CD4-positive, alpha-beta T cell treated with Interleukin-4 for 4 hours (primary cell): ENCODE data around the gene BMP8B.

Experiments used
- DNase-seq: peaks from one replicate; pipeline ENCODE4 v3.0.0-alpha.2; 2020

The BMP8B gene

DNA sequence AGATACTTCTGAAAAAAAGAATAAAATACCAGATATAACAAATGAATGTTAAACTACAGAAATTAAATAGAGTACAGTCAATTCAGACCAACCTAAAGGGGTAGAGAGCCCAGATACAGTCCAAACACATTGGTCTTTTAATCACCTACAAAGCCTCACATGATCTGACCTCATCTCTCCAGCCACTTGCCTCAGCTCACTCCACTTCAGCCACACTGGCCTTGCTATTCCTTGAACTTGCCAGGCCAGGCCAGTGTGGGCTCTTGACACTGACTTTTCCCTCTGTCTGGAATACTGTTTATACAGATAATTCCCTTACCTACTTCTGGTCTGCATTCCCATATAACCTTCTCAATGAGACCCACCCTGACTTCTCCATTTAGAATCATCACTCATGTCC lies 67.0 kb downstream of the BMP8B start:
- no peak for DNase-seq

GRCh38 chr1:39720094-39720999 lies 68.3 kb downstream of the BMP8B start:
- DNase-seq: peak; percentile 78

DNA sequence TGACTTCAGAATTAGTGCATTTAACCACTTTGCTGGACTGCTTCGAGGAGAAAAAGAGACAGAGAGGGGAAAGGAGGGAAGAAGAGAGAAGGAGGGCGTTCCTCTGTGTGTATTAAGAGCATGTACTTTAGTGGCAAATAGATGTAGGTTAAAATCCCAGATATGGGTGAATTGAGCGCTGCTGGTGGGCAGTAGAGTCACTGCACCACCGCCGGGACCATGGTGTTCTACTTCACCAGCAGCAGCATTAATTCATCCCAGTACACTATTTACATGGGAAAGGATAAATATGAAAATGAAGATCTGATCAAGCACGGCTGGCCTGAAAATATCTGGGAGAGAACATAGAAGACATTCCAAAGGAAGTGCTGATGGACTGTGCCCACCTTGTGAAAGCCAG lies 70.9 kb downstream of the BMP8B start:
- DNase-seq: no peak

GRCh38 chr1:39713557-39713956 lies 75.1 kb downstream of the BMP8B start:
- DNase-seq: no peak

DNA sequence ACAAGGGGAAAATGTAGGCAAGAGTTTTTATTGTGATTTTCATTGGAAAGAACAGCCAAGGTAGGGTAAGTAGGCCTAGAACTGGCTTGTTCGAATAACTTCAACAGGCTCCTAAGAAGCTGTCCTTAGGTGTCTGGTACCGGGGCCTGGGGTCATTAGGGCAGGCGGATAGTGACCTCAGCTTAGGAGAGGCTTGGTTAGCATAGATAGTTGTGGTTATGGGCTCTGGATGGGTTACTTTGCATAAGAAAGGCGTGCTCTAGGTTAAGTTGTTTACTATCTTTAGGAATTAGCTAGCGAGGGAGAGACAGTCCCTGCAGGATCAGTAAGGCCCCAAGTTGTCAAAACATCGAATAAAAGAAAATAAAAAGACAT lies 76.7 kb downstream of the BMP8B start:
- DNase-seq: no peak

DNA sequence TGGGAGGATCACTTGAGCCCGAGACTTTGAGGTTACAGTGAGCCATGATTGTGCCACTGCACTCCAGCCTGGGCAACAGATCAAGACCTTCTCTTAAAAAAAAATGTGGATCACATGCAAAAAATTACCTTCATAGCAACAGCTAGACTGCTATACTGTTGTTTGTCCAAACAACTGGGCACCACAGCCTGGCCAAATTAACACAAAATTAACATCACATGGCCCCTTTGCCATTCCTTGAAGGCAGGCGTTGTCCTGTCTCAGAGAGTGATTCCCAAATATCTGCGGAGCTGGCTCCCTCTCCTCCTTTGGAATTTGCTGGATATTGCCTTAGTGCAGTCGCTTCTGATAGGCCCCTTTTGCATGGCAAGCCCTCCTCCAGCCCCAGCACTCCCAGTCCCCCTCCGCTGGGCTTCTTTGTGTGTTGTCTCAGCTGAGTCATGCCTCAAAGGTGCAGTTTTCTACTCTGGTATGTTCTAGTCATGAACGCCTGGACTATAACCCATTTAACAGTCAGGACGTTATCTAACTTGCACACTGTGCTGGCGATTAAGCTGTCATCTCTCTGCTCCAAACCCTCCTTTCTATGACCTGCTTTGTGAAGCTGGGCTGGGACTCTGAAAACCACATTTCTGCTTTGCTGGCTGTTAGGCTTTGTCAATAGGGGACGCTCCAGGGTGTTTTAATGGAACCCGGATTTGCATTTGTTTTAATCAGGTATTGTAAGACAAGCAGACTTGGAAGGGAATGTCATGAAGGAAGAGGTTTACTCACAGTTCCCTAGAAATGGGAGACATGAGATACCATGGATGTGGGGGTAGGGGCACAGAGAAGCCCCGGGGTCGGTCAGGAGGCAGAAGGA lies 77.3 kb downstream of the BMP8B start:
- no peak for DNase-seq

GRCh38 chr1:39707506-39707905 lies 81.2 kb downstream of the BMP8B start:
- DNase-seq: no peak
